ENCODE results near the gene EHD2.

Gene EHD2

GRCh38 chr19:47680858-47681332 is 32.3 kb upstream of the EHD2 start:
- no peak for FAIRE-seq
- DNase-seq (ENCODE audit: insufficient read length, low spot score) = no peak
- no peak for TF ChIP-seq CTCF (IDR thresholded peaks at IDR 0.05; ENCODE audit: insufficient read depth, missing control alignments)

- DNase-seq (ENCODE audit: insufficient read length, low spot score) = no peak
- FAIRE-seq = no peak
- TF ChIP-seq CTCF (IDR thresholded peaks at IDR 0.05; ENCODE audit: insufficient read depth, missing control alignments) = no peak
Measured at GRCh38 chr19:47681388-47681787, 31.8 kb upstream of the EHD2 start.

- no peak for TF ChIP-seq CTCF (IDR thresholded peaks at IDR 0.05; ENCODE audit: insufficient read depth, missing control alignments)
- FAIRE-seq = no peak
- DNase-seq (ENCODE audit: insufficient read length, low spot score) = no peak
Measured at GRCh38 chr19:47681936-47682335, 31.3 kb upstream of the EHD2 start.

GRCh38 chr19:47682939-47683338 is 30.3 kb upstream of the EHD2 start:
- no peak for FAIRE-seq
- no peak for DNase-seq (ENCODE audit: insufficient read length, low spot score)
- no peak for TF ChIP-seq CTCF (IDR thresholded peaks at IDR 0.05; ENCODE audit: insufficient read depth, missing control alignments)

GRCh38 chr19:47686679-47687450 is 26.4 kb upstream of the EHD2 start:
- no peak for FAIRE-seq

GRCh38 chr19:47687906-47688305 is 25.3 kb upstream of the EHD2 start:
- FAIRE-seq (no peak), DNase-seq (ENCODE audit: insufficient read length, low spot score) (no peak)
- TF ChIP-seq CTCF (IDR thresholded peaks at IDR 0.05; ENCODE audit: insufficient read depth, missing control alignments) = no peak

More at GRCh38 chr19:47686679-47687450, 26.4 kb upstream of the EHD2 start:
- DNase-seq (ENCODE audit: insufficient read length, low spot score) = no peak
- TF ChIP-seq CTCF (IDR thresholded peaks at IDR 0.05; ENCODE audit: insufficient read depth, missing control alignments) = no peak

- no peak for TF ChIP-seq CTCF (IDR thresholded peaks at IDR 0.05; ENCODE audit: insufficient read depth, missing control alignments)
- FAIRE-seq (no peak), DNase-seq (ENCODE audit: insufficient read length, low spot score) (no peak)
Measured at GRCh38 chr19:47691090-47691489, 22.1 kb upstream of the EHD2 start.
